K562 (cell line): Measurements from ENCODE around the gene CDK14. TPM values are rescaled to one million over a fixed set of nuclear protein-coding genes. Genes with fewer than 3 reads are reported as not detected.

Experiments used
- ATAC-seq: fragments of 200-7000 bp; cut with Tn5 transposase; 3 replicates; pipeline ENCODE4 v1.9.1; 2020; ENCODE audit warnings: moderate library complexity
- BruUV-seq: library from RNA; stranded (reverse); fragments of 400-500 nt; replicated peaks from 2 replicates; lab custom pipeline; 2021; lab: Mats Ljungman, UMichigan
- CTCF ChIA-PET: fragments of 300-600 bp; formaldehyde crosslinking; extraction: SDS; loops from one replicate; lab custom pipeline; 2021; ENCODE audit warnings: low intra/inter-chr PET ratio; lab: Yijun Ruan, JAX
- POLR2A ChIA-PET: fragments of 300-600, 350-650 bp; sonication (Branson Sonifier 250); formaldehyde crosslinking; extraction: SDS; loops from one replicate; lab custom pipeline; 2021; ENCODE audit warnings: antibody characterized with exemption, inconsistent platforms; lab: Yijun Ruan, JAX
- DNase-seq, 4 experiments: peaks; one replicate each; pipeline versions ENCODE4 v3.0.0 to v3.0.0-alpha.2; 2011 to 2018; ENCODE audit warnings: low spot score in 3 of 4, mixed read lengths in 3 of 4; ENCODE audit errors: extremely low read depth in 1 of 4
- FAIRE-seq: peaks from 2 replicates; lab custom pipeline; 2011; peaks lifted over from hg19 to GRCh38; lab: Jason Lieb, UNC
- H2AFZ ChIP-seq: 2 replicates; pipeline ENCODE4 v1.6.0; 2011; ENCODE audit warnings: low read depth, low read length, control low read depth, inconsistent platforms
- H3K27ac ChIP-seq: fragments of 200-600 bp; 3 replicates; pipeline ENCODE4 v1.8.0; 2011; ENCODE audit warnings: low read depth, mild to moderate bottlenecking, control low read depth, inconsistent platforms, low read length, moderate library complexity, mixed read lengths; ENCODE audit errors: extremely low read depth
- H3K27me3 ChIP-seq, 2 experiments: fragments of 300-600 bp in 1 of 2; 2 replicates in 1 of 2; 3 replicates in 1 of 2; pipeline versions ENCODE4 v1.6.0 to v1.8.0; 2011; ENCODE audit warnings: inconsistent platforms in 2 of 2, low read length in 2 of 2, mild to moderate bottlenecking in 1 of 2, mixed read lengths in 1 of 2, moderate library complexity in 1 of 2; ENCODE audit not compliant: control insufficient read depth in 2 of 2, insufficient read depth in 2 of 2
- H3K36me3 ChIP-seq: fragments of 300-600 bp; 3 replicates; pipeline ENCODE4 v1.8.0; 2011; ENCODE audit warnings: mild to moderate bottlenecking, low read length, inconsistent platforms; ENCODE audit not compliant: control insufficient read depth, insufficient read depth
- H3K4me1 ChIP-seq, 2 experiments: fragments of 200-600 bp in 1 of 2; replicated peaks in 1 of 2; 2 replicates in 1 of 2; 3 replicates in 1 of 2; pipeline versions ENCODE4 v1.5.1 to v1.8.0; 2011; ENCODE audit warnings: inconsistent platforms in 2 of 2, low read length in 2 of 2, mild to moderate bottlenecking in 1 of 2, mixed read lengths in 1 of 2, moderate library complexity in 1 of 2; ENCODE audit not compliant: control insufficient read depth in 2 of 2, insufficient read depth in 2 of 2
- H3K4me2 ChIP-seq: 2 replicates; pipeline ENCODE4 v1.6.1; 2011; ENCODE audit warnings: low read length, control low read depth, inconsistent platforms, mixed read lengths; ENCODE audit not compliant: insufficient read depth
- H3K4me3 ChIP-seq: fragments of 200-600 bp; sonication (generic), shearing (Covaris generic); 2 replicates; pipeline ENCODE4 v1.5.1; 2016; ENCODE audit warnings: control low read depth, inconsistent platforms
- H3K79me2 ChIP-seq: fragments of 200-600 bp; 3 replicates; pipeline ENCODE4 v1.8.0; 2011; ENCODE audit warnings: low read length, inconsistent platforms; ENCODE audit not compliant: control insufficient read depth, insufficient read depth
- H3K9ac ChIP-seq, 2 experiments: 2 replicates each; pipeline versions ENCODE4 v1.6.0 to v1.6.1; 2011; ENCODE audit warnings: low read depth in 2 of 2, low read length in 2 of 2, control low read depth in 1 of 2, inconsistent platforms in 1 of 2, mild to moderate bottlenecking in 1 of 2, mixed read lengths in 1 of 2; ENCODE audit not compliant: insufficient read depth in 1 of 2
- H3K9me1 ChIP-seq: one replicate; pipeline ENCODE4 v1.6.0; 2011; ENCODE audit warnings: inconsistent platforms, mild to moderate bottlenecking, low read length, moderate library complexity; ENCODE audit not compliant: control insufficient read depth, insufficient read depth
- H3K9me3 ChIP-seq: replicated peaks from 2 replicates; pipeline ENCODE4 v1.5.1; 2011; ENCODE audit warnings: low read depth, low read length, inconsistent platforms; ENCODE audit not compliant: control insufficient read depth, insufficient read depth
- H4K20me1 ChIP-seq: replicated peaks from 2 replicates; pipeline ENCODE4 v1.6.1; 2011; ENCODE audit warnings: low read length, inconsistent platforms, mixed read lengths; ENCODE audit not compliant: control insufficient read depth, insufficient read depth
- ATF7 ChIP-seq: fragments of 450-650 bp; IDR thresholded peaks from 2 replicates; pipeline ENCODE4 v1.7.1; 2014; ENCODE audit warnings: mild to moderate bottlenecking, moderate library complexity
- CREB1 ChIP-seq, 2 experiments: sonication (generic) in 1 of 2; formaldehyde crosslinking in 1 of 2; IDR thresholded peaks; 2 replicates each; pipeline versions ENCODE4 v1.6.1 to v1.8.0; 2012 to 2022; ENCODE audit warnings: inconsistent platforms in 1 of 2, mild to moderate bottlenecking in 1 of 2, missing genetic modification reagents in 1 of 2, moderate library complexity in 1 of 2
- ETV6 ChIP-seq, 3 experiments: fragments of 150-350 bp in 1 of 3; sonication (generic) in 1 of 3; formaldehyde crosslinking in 1 of 3; IDR thresholded peaks; 2 replicates each; pipeline versions ENCODE4 v1.6.1 to v1.8.0; 2014 to 2022; ENCODE audit warnings: borderline replicate concordance in 2 of 3, low read depth in 2 of 3, antibody characterized with exemption in 1 of 3, low read length in 1 of 3, mild to moderate bottlenecking in 1 of 3, missing genetic modification reagents in 1 of 3
- NCOA2 ChIP-seq, 2 experiments: fragments of 450-650 bp; IDR thresholded peaks; 2 replicates each; pipeline ENCODE4 v1.6.1; 2018; ENCODE audit warnings: mild to moderate bottlenecking in 2 of 2, moderate library complexity in 1 of 2; ENCODE audit not compliant: partially characterized antibody in 2 of 2
- WGBS: fragments of 100-300 bp; shearing (Covaris generic); methylation state at CpG from one replicate; pipeline ENCODE4 v1.1.6; 2016; ENCODE audit warnings: low coverage, mixed read lengths; ENCODE audit not compliant: insufficient coverage; ENCODE audit errors: missing lambda C conversion rate; 5-methylcytosine and 5-hydroxymethylcytosine counted together
- in situ Hi-C: fragments of 300-500 bp; cut with MboI; formaldehyde crosslinking; loops from 4 replicates; pipeline ENCODE4 v1.15.0; 2018; ENCODE audit warnings: inconsistent platforms, mixed read lengths
- intact Hi-C: fragments of 100-400 bp; cut with micrococcal nuclease; formaldehyde crosslinking; loops from 2 replicates; pipeline ENCODE4 v1.14.2; 2022
- polyA plus RNA-seq, 8 experiments: library from polyadenylated mRNA; depleted of rRNA in 4 of 8; stranded (reverse) in 5 of 8; unstranded in 3 of 8; fragments of >200 nt; fragmentation: Nextera tagmentation in 2 of 8; fragmentation: Illumina TruSeq in 1 of 8; extraction: Ambion mirVana in 2 of 8; extraction: Trizol in 1 of 8; gene quantifications; 2 replicates each; pipeline versions ENCODE4 v1.2.1 to v1.2.3, GENCODE V29; 2011 to 2014; ENCODE audit warnings: inconsistent platforms in 1 of 8, missing spikeins in 1 of 8
- total RNA-seq, 7 experiments: library from RNA; depleted of rRNA in 6 of 7; stranded (reverse); fragments of >200 nt in 6 of 7; fragmentation: Illumina TruSeq in 2 of 7; extraction: Trizol in 2 of 7; gene quantifications; 2 replicates each; pipeline versions ENCODE4 v1.2.1 to v1.2.3, GENCODE V29; 2011 to 2021; ENCODE audit warnings: low replicate concordance in 1 of 7
- TF ChIP-seq, protein P1 (sequence below): fragments of 450-650 bp; IDR thresholded peaks from 2 replicates; pipeline ENCODE4 v1.6.1; 2018; ENCODE audit not compliant: partially characterized antibody

CDK14 gene
- total and polyA plus RNA-seq, 9 of the 15 experiments (the other 6 are each of a cell fraction or from before 2014, with no cell fraction given), result 0.03 to 0.91 (median 0.16) TPM

DNA sequence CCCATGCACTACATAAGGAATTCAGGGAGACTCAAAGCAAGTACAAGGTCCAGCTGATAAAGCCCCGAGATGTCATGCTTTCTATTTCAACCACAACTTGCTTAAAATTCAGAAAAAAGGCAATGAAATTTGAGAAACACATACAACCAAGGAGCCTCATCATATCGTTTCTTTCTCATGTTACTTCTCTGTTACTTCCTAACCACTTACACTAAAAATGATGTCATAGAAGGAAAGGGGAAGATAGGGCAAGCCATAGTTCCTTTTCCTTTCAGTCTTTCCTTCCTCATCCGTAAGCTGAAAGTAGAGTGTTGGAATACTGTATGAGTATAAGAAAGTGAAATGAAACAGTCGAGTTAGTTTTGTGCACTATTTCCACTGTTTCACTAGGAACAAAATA is 27.9 kb upstream of the CDK14 start:
- intact Hi-C loops, result no loop called here
- ChIA-PET CTCF (no interaction called here), POLR2A (no interaction called here)
- H4K20me1 ChIP-seq, result no peaks in the 10 kb centered on the region
- H3K36me3 ChIP-seq, result no peaks in the 10 kb centered on the region
- no peak for TF ChIP-seq CREB1 (IDR thresholded peaks at IDR 0.05)
- no peak for TF ChIP-seq CREB1 (CRISPR knock-in tag; IDR thresholded peaks at IDR 0.05)
- TF ChIP-seq NCOA2 (IDR thresholded peaks at IDR 0.05; ENCODE audit: partially characterized antibody in 2 of 2), result no peak
- peak; percentile 42 to 66; a peak in 2 of 4 replicates for TF ChIP-seq ETV6 (IDR thresholded peaks at IDR 0.05; ENCODE audit: borderline replicate concordance in 1 of 2, low read depth in 2 of 2, low read length in 1 of 2)
- no peak for TF ChIP-seq ETV6 (CRISPR knock-in tag; IDR thresholded peaks at IDR 0.05; ENCODE audit: borderline replicate concordance)
- TF ChIP-seq, protein P1, sequence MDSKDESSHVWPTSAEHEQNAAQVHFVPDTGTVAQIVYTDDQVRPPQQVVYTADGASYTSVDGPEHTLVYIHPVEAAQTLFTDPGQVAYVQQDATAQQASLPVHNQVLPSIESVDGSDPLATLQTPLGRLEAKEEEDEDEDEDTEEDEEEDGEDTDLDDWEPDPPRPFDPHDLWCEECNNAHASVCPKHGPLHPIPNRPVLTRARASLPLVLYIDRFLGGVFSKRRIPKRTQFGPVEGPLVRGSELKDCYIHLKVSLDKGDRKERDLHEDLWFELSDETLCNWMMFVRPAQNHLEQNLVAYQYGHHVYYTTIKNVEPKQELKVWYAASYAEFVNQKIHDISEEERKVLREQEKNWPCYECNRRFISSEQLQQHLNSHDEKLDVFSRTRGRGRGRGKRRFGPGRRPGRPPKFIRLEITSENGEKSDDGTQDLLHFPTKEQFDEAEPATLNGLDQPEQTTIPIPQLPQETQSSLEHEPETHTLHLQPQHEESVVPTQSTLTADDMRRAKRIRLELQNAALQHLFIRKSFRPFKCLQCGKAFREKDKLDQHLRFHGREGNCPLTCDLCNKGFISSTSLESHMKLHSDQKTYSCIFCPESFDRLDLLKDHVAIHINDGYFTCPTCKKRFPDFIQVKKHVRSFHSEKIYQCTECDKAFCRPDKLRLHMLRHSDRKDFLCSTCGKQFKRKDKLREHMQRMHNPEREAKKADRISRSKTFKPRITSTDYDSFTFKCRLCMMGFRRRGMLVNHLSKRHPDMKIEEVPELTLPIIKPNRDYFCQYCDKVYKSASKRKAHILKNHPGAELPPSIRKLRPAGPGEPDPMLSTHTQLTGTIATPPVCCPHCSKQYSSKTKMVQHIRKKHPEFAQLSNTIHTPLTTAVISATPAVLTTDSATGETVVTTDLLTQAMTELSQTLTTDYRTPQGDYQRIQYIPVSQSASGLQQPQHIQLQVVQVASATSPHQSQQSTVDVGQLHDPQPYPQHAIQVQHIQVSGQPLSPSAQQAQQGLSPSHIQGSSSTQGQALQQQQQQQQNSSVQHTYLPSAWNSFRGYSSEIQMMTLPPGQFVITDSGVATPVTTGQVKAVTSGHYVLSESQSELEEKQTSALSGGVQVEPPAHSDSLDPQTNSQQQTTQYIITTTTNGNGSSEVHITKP, result no peak
- peak; percentile 34; the same call in 1 of the 2 replicates for TF ChIP-seq ATF7
- H3K4me1 ChIP-seq, result no peaks in the 10 kb centered on the region
- H3K9ac ChIP-seq, result no peak overlapping the region
- DNase-seq (no peak), ATAC-seq (no peak), FAIRE-seq (no peak)
- no peak overlapping the region for H2AFZ ChIP-seq
- no peaks in the 10 kb centered on the region for H3K27me3 ChIP-seq
- H3K4me2 ChIP-seq, result no peak overlapping the region
- no peak overlapping the region for H3K4me3 ChIP-seq
- H3K27ac ChIP-seq, result no peak overlapping the region
- H3K9me1 ChIP-seq, result no peaks in the 10 kb centered on the region
- in situ Hi-C loops, result no loop called here
- H3K79me2 ChIP-seq, result no peaks in the 10 kb centered on the region
- no TSS peak for BruUV-seq
- 0% methylated on average over 4 of the region's 4 CpGs for WGBS
- no peaks in the 10 kb centered on the region for H3K9me3 ChIP-seq
